Hematopoietic multipotent progenitor cell treated with erythropoietin and hydrocortisone succinate and interleukin-3 and kit ligand, for 15 days (in vitro differentiated cells): ENCODE results near the gene CCDC28B.
A peak's percentile ranks its signal among the peaks of the same experiment; 100 is the strongest.

Source experiments
- DNase-seq: peaks from one replicate; pipeline ENCODE4 v3.0.0-alpha.2; 2015; ENCODE audit warnings: low spot score

CCDC28B gene

DNA sequence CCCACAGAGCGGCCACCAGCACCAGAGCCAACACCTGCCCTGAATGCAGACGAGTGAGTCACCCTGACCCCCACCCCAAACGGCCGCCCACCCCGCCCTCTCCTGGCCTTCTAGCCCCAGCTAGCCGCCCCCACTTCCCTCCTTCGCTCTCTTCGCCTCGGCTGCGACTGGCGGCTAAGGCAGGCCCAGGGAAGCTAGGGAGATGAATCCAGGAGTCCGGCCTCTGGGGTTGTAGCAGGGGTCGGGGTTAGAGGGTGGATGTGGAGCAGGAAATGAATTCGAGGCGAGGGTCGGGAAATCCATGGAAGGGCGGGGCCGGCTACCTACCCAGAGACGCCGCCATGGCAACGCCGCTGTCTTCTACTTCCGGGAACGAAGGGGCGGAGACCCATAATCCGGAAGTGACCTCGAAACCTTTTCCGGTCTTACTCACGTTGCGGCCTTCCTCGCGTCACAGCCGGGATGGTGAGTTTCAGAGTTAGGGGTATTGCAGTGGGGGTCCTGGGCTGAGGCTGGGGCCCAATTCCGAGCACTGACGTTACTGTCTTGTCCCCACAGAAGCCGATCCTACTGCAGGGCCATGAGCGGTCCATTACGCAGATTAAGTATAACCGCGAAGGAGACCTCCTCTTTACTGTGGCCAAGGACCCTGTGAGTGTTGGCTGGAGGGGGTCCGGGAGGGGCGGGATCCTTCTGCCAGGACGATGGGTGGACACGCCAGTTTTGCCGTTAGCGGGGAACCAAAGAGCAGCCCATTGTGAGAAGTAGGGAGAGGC, 21.8 kb downstream of the CCDC28B start, which contains the start of the genes EIF3I and TMEM234:
TSS of gene EIF3I (plus strand) at position 428 of the 776 bp plus-strand sequence. CDS start at position 463, 35 bp downstream.
TSS of gene TMEM234 (minus strand) at position 374 of the 776 bp plus-strand sequence. CDS start at position 343, 31 bp downstream.
- peak; percentile 94 for DNase-seq

DNA sequence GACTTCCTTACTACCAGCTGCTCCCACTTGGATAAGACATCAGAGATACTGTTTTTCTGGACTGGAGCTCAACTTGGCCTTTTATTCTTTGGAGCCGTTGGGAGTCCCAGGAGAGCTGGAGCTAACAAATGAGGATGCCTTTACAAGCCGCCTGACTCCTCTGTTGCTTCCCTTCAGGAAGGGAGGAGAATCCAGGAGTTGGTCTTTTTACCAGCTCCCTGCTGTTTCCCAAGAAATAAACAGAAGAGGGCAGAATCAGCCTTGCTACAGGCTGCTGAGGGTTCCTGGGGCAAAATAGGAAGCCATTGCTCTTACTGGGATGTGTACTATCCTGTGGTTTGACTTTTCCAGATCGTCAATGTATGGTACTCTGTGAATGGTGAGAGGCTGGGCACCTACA, 23.3 kb downstream of the CCDC28B start:
- no peak for DNase-seq

DNA sequence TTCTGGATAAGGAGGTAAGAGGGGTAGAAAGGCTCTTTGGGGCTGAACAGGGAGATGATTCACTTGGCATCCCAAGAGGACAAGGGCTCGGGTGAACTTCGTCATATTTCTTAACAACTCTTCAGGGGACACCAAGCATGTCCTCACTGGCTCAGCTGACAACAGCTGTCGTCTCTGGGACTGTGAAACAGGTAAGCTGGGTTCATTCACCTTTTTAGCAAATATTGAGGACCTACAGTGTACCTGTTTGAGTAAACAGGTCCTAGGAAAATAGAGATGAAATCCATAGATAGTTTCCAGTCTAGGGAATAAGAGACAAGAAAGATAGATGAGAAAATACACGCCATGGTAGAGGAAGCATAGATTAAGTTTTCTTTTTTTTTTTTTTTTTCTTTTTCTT, 23.9 kb downstream of the CCDC28B start:
- no peak for DNase-seq

DNA sequence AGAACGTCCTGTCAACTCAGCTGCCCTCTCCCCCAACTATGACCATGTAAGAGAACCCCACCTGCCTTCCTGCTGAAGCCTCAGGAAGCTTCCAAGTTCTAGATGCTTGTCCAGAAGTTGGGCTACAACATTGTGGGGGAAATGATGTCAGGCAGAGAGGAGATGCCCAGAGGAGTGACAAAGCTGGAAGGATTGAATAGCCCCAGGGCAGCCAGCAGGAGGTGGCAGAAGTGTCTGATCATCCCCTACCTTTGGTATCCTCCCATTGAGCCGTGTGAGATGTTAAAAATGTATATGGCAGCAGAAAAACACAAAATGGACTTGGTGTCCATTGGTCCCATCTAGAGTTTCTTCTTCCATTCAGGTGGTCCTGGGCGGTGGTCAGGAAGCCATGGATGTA, 28.4 kb downstream of the CCDC28B start:
- DNase-seq = no peak

DNA sequence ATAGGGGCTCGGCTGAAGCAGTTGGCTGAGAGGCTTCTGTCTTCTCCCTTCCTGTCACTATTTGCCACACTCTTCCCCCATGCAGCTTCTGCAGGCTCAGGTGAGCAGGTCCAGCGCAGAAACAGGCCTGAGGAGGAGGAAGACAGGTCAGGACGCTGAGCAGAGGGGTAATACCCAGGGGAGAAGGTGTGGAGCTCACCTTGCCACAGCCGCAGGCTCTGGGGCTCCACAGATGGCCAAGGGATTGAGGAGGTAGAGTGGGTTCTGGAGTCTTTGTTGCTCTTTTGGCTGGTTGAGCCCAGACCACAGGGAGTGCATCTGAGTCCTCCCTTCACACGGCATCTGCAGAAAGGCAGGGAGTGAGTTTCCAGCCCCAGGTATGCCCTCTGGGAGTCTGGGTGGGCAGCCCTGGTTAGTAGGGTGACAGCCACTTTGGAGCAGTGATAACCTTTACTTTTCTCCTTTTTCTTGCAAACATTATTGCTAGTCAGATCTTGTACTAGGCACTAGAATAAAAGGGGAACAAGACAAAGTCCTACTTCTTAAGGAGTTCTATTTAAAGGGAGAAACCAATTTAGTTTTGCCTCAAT, 31.5 kb downstream of the CCDC28B start:
- DNase-seq = no peak

DNA sequence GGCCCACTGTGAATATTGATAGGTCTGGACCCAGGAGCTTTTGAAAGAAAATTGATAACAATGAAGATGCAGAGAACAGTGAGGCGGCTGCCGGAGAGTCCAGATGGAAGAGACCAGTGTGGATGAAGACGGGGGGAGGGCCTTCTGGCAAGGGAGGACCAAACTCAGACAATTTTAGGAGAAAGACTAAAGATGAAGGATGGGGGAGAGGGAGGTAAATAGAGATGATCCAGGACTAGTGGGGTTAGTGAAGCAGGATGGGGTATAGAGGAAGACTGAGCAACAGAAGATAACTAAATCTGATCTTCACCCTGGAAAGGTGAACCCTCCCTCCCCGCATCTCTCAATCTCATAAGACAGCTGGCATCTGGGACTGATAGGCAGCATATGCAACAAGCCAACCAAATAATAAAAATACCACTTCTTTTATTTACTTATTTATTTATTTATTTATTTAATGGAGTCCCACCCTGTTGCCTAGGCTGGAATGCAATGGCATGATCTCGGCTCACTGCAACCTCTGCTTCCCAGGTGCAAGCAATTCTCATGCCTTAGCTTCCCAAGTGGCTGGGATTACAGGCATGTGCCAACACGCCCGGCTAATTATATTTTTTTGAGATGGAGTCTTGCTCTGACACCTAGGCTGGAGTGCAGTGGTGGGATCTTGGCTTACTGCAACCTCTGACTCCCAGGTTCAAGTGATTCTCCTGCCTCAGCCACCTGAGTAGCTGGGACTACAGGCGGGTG, 32.3 kb downstream of the CCDC28B start:
- DNase-seq = no peak

DNA sequence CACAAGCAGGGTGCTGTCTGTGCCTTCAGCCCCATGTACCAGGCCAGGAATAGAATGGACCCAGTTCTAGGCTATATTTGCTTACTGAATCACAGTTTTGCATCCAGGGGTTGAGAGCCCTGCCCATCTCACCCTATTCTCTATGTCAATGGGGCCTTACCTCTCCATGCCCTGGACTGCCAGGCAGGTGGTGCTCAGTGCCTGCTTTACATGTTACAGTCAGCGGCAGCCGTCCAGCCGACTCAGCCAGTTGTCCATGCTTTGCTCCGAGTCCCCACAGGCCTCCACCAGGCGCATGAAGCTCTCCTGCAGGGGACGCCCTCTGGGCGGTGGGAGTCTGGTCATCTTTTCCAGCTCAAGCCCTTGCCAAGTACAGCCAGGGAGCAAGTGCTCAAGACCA, 34.4 kb downstream of the CCDC28B start:
- no peak for DNase-seq

DNA sequence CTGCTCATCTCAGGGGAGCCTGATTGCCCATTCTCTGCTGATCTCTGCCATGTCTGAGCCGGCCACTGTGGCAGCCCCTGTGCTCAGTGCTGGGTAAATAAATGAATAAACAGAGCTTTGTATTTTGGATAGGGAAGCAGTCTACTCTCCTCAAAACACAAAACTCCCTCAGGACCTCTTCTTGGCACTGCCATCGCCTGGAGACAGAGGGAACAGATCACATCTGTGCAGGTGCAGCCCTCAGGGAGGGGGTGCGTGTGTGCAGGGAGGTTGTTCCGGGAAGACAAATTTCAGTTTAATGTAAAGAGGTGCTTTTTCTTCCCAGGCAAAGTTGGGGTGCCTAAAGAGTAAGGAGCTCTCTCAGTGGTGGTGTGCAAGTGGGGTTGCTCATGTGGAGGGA, 38.9 kb downstream of the CCDC28B start:
- no peak for DNase-seq

DNA sequence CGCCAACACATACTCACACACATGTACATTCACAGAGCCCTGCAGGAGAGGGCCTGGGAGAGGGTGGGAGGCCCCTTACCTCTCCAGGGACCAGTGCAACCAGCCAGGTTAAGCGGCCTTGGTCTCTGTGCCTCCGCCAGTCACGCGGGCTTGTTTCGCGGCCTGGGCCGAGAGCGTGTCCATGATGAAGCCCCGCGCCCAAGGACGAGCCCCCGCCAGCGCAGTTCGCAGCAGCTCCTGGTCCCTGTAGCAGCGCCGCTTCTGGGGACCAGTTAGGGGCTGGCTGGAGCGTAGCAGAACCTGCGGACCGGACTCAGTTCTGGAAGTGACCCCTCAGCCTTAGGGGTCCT, 39.4 kb downstream of the CCDC28B start:
- no peak for DNase-seq

DNA sequence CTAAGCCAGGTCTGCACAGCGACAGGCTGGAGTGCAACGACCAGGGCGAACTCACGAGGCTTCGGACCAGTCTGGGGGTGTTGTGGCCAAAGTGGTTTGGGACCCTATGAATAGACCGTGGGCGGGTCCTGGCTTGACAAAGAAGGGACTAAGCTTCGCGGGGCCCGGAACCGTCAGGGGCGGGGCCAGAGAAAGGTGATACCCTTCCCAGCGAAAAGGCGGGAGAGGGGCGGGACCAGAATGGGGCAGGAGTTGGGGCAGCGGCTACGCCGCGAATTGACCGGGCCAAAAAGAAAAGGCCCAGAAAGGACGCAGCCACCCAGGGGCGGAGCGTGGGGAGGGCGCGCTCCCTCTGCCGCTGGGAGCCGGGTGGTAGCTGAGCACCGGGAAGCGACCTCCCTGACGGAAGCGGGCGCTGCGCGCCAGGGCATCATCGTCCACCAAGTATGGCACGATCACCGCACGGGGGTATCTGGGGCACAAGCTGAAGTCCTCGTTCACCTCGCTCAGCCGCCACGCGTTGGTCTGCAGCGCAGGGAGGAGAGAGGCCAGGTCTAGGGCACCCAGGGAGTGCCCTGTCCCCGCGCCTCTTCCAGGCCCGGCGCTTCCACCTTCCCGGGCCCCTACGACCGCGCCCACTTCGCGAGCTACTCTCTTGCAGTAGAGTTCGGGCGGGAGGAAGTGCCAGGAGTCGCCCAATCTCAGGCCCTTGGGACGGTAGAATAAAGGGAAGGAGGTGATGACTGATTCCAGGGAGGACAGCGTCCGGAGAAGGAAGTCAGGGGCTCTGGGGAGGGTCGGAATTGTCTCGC, 40.0 kb downstream of the CCDC28B start:
- no peak for DNase-seq

DNA sequence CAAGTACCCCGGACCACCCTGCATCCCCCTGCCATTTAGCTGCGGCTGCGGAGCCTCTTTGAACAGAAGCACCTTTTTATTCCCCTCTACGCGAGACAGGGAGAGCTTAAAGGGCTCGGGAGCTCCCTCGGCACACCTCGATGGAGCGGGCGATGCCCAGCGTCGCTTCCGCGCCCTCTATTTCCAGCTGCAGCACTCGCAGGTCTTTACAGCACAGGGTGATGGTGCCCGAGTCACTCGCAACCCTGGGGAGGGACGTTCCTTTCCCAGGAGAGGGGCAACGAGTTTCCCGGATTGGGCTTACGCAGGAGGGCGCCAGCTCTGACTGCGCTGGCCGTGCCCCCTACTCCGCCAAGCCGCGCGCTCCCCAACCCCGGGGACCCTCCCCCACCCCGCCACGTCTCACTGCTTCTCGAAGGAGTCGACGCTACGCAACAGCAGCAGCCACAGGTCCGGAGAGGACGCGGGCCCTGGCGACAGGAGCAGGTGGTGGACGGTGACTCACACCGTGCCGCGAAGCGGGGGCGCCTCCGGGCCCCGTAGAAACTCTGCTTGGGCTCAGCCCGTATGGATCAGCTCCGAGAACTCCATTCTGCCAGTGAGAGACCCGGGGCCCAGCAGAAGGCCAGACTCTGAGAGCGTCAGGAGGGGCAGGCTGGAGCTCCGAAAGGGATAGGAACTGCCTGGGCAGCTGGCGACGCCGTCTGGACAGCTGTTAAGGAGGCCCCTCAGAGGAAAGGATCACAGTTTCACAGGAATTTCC, 40.8 kb downstream of the CCDC28B start:
- DNase-seq = no peak

DNA sequence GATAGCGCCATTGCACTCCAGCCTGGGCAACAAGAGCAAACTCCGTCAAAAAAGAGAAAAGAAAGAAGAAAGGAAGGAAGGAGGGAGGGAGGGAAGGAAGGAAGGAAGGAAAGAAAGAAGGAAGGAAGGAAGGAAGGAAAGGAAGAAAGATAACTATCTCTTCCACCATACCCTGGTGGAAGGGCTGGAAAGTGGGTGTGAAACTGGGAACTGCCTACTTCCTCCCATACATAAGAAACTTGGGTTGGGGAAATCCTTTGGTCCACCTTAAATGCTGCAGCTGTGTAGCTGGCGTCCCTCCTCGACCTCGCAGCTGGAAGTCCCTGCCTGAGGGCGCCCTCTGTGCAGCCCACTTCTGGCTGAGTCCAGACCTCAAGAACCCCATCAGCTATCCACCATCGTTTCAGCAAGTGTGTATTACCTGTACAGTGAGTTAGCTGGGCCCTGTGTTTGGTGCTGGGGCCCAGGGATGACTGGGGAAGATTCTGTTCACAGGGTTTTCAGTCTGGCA, 42.0 kb downstream of the CCDC28B start:
- DNase-seq = no peak

DNA sequence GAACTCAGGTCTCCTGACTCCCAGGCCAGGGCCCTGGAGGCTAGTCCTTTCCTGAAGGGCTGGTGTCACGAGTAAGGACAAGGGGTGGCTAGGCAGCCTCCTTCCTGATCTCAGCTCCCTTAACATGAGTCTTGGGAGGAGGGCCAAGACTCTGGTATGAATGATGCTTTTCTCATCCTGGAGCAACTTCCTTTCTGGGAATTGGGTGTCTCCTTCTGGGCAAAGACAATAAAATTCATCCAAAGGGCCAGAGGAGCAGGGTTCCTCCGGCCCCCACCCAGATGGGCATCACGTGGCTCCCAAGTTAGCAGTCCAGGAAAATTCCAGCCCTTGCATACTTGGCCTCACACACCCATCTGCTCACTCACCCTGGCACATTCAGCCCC, 46.5 kb downstream of the CCDC28B start, which contains the start of gene FAM167B:
TSS of gene FAM167B (plus strand) at position 335 of the 386 bp plus-strand sequence. CDS start 200 bp downstream, outside the sequence.
- DNase-seq = no peak

DNA sequence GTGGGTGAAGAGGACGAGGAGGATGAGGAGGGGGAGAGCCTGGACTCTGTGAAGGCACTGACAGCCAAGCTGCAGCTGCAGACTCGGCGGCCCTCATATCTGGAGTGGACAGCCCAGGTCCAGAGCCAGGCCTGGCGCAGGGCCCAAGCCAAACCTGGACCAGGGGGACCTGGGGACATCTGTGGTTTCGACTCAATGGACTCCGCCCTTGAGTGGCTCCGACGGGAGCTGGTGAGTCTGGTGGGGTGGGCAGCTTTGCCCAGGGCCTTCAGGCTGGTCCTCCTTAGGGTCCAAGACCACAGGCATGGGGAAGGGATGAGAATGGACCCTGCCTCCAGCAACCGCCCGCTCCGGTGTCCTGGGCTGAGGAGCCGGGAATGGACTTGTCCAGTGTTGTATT, 47.1 kb downstream of the CCDC28B start:
- no peak for DNase-seq

DNA sequence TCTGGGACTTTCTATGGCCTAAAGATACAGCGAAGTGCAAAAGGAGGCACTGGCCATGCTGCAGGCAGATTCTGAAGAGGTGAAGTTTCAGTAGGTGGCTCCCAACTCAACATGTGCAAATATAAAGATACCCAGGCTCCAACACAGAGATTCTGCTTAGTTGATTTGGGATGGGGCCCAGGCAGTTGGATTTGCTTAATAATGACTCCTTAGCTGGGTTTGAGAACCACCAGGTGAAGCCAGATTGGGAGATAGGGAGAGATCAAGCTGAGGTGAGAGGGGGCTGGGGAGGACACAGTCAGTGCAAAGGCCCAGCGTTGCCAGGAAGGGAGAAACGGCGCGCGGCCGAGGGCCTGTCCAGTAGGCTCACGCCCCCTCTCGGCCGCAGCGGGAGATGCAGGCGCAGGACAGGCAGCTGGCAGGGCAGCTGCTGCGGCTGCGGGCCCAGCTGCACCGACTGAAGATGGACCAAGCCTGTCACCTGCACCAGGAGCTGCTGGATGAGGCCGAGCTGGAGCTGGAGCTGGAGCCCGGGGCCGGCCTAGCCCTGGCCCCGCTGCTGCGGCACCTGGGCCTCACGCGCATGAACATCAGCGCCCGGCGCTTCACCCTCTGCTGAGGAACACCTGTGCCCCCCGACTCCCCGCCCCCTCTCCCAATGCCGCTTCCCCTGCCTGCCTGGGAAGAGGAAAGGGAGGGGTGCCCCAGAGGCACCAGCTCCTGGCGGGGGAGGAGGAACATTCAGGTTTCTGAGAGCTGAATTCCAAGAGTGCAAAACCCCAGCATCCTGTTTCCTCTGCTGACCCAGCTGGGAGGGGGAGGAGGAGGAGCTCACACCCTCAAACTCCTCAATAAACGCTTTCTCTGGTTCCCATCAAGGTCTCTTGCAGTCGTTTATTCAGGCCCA, 47.8 kb downstream of the CCDC28B start:
- DNase-seq = peak; percentile 75

DNA sequence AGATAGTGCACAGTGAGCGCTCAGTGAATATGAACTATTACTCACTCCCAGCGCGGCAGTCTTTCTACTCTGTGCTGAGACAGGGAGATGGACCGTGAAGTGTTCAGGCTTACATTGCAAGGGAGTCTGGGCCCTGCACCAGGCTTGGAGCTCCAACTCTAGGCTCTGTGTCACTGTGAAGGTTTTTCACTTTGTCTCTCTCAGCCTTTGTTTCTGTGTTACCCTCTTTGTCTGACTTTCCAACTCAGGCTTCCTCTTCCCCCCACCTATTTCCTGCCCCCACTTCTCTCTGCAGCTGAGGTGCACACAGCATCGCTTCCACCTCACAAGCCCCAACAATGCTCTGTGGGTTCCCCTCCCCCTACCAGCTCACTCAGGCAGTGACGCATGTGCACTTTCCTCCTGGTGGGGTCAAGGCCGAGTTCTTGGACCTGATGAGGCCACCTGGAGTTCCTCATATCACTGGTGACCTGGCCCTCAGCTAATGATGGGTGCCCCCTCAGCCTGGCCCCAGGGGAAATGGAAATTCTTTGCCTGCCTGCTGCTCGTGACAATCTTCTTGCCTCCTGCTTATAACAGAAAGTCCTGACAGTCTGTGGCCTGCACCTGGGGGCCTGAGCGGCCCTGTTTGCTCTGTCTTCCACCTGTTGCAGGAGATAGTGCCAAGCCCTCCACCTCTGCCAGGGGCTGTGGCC, 49.6 kb downstream of the CCDC28B start:
- no peak for DNase-seq

DNA sequence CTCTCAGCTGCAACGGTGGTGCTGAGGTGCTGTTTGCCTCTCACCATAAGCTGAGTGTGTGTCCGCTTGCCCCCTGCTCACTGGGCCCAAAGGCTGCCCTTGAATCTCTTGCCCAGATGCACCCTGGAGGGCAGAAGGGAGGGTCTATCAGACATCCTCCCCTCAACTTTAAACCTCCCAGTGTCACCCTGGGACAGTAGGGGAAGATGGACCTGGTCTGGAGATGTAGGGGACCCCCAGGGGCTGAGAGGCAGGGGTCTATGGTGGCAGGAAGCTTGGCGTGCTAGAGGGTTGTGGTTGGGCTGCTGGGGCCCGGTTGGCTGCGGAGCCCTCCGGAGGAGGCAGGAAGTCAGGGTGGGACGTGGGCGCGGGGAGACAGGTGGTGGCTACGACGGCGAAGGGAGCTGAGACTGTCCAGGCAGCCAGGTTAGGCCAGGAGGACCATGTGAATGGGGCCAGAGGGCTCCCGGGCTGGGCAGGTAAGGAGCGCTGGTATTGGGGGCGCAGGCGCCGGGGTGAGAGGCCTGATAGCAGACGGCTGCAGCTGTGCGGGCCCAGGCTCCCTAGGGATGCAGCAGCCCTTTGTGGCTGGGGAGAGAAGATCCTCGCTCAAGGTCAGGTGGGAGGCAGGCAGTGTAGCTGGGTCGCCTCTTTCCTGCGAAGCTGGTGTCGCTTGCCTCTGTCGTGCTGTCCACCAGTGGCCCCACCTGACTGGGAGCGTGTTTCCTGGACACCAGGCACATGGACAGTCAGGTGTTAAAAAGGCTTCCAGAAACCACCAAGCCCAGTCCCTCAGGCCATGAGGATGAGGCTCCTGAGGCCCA, 50.7 kb downstream of the CCDC28B start, which contains the start of gene LCK:
TSS of gene LCK (plus strand) at position 373 of the 824 bp plus-strand sequence. CDS start 23,065 bp downstream, outside the sequence.
- DNase-seq = no peak
